HG03354 (cell line): Measurements from ENCODE around the gene GREM1.

ENCODE experiments used
- ATAC-seq: cut with Tn5 transposase; IDR thresholded peaks from one replicate; pipeline ENCODE4 v1.9.1; 2021; ENCODE audit warnings: mild to moderate bottlenecking; ENCODE audit not compliant: unreplicated experiment, poor library complexity, severe bottlenecking

The GREM1 gene

DNA sequence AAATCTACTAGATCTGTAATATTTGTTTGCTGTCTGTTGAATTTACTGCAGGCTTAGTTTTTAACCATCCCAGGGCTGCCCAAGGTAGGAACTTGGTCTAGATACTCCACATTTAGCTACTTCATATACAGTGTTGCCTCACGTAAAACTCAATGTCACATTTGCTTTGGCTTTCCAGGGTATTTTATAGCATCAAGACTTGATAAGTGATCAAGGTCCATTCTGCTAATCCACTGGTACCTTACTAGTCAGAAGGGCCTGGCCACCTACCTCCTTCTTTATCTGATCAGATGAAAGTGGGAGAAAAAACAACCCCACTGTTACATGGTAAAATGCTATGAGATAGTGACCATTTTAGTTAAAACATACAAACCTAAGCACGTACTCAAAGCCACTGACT, 25.5 kb upstream of the GREM1 start:
- ATAC-seq = no peak

DNA sequence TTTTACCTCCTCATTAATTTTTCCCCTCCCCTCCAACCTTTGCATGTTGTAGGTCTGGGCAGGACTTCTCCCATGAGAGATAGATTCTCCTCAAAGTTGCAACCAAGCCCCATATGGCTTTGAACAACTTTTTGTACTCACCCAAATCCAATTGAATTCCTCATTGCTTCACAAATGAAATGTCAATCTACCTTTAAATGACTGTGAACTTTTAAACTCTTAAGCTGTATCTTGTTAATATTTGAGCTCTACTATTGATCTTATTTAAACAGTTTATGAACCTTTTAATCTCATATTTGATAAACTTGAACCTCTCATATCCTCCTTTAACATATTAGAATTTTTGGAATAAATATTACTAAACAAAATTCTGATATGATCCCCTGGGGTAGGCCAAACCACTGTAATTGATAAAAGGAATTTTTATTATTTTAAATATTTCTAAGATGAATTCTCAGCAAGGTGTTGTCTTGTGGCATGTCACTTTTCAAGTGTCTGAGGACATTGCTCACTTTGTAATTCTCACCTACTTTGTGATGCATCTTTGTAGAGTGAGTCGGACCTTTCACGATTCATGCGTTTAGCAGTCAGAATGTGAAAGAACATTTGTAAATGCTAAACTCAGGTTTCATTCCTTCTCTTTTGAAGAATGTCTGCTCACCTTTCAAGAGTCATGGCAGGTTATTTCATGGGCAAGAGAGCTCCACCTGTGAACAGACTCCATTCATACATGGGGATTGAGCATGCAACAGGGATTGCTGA, 23.4 kb upstream of the GREM1 start:
- no peak for ATAC-seq

DNA sequence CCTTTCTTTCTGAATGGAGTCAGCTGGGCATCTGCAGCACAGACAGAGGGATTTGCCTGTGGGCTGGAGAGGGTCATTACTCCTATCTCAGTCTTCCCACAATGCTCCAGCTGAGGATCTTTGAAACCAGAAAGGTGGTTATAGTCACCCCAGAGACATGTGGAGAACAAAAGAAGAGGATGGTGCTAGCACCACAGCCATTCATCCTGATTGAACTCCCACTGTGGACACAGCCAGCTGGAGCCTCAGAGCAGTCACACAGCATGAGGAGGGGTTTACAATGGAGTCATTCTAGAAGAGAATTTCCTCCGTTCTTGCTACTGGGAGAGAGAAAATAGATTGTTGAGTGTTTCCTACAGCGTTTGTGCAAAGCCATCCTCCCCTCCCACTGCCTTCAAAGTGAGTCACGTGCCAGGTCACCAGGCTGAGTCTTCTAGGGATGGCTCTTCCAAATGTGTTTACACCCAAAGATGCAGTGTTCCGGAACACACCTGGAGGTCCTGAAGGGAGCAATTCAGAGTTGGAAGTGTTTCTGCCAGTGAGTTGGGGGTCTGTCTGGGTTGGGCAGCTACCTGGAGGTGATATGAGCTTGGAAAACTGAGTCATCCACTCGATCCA, 18.9 kb upstream of the GREM1 start:
- no peak for ATAC-seq

DNA sequence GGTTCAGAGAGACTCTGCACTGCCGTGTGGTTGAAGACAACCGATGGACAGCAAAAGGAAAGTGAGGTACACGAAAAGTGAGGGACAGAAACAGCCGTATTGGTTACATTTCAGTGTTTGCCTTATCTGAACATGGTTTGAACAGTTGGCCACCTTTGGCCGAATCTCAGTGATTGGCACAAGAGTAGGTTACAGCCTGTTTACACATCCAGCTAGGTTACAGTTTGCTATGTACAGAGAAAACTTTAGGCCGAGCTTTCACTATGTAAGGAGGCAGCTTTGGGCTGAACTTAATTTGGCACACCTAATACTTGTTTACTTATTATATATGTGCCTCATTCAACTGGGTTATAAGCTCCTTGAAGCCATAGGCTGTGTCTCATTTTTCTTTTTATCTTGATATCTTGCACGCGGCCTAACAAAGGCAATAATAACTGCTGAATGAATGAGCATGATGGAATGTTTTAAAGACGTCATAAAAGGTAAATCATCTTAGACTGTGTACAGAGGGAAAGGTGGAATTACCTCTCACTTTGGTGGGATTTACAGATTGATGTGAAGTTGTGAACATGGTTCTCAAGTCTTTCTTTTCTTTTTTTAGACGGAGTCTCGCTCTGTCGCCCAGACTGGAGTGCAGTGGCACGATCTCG, 17.2 kb upstream of the GREM1 start:
- ATAC-seq = no peak

DNA sequence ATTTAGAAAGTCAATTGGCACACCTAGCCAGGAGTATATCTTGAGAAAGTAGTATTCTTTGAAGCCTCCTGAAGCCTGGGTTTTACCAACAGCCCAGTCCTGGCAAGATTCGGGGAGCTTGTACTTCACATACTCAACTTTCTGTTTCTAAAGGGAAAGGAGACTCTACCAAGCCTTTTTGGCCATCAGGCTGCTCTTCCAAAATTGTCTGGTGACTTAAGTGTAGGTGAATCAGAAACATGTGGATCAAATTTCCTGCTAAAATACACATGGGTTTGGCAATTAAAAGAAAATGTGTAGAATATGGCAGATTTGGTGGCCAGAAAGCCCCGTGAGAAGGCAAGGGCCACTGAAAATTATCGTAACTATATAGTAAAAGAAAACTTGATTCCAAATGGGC, 15.9 kb upstream of the GREM1 start:
- ATAC-seq = no peak

DNA sequence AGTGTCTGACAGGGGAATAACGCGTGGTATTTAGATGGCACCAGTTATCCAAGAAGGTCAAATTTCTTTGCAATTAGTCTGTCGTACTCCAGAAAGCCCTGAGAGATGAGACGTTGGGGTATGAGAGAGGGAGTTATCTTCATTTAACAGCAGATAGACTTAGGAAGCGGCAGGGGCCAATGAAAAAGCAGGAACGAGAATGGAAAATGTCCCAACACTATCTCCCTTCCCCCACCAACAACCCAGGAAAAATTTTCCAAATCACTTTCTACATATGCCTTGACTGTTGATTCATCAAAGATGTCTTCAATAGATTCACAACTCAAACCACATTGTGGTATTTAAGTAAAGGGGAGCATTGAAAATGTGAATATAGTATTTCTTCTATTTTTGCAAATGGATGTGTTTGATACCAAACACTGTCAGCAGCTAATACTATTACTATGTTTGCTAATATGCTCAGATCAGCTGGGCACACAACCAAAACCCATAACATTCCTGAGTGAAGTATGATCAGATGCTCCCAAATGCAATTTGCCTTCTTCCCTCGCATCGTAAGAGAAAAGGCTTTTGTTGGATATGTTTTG, 13.3 kb upstream of the GREM1 start:
- ATAC-seq = no peak

DNA sequence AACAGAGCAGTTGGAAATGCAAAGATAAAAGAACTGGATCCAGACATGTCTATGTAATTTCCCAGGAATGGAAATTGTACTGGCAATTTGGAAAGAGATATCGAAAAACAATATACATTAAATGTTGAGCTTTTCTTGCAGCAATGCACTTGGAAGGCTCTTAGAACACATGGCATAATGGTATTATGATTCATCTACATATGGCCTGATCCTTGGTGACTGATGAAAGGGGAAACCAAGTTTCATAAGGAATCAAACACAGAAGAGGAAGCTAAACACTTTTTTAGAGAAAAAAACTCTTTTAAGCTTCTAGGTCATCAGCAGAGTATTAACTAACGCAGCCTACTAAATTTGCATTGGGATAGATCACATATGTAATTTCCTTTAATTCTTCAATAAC, 12.4 kb upstream of the GREM1 start:
- no peak for ATAC-seq

DNA sequence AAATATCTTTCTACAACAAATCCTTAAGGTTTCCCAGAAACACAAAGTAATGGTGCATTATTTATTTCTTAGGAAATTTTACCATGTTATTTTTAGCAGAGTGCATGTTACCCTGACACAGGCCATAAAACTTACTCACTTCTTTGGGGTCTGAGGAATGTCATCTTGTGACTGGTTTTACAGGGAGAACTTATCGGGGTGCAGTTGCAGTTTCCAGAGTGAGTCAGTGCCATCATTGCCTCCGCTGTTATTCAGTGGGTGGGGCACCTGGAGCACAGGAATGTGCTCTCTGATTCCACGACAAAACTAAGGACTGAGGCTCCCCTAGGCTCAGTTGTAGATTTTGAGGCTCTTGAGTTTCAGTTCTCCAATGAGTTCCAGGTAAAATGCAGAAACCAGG, 11.1 kb upstream of the GREM1 start:
- ATAC-seq = no peak

DNA sequence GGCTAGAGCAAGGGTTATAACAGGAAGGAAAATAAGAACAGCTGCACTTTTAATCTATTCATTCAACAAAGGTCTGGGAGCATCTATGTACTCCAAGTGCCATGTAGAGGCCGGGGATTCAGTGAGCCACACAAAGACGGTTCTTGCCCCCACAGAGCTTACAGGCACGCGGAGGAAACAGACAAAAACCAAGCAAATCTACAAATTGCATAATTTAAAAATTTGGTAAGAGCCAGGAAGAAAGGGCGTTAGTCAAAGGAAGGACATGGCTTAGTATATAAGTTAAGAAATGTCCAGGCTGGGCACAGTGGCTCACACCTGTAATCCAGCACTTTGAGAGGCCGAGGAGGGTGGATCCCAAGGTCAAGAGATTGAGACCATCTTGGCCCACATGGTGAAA, 10.4 kb upstream of the GREM1 start:
- no peak for ATAC-seq

DNA sequence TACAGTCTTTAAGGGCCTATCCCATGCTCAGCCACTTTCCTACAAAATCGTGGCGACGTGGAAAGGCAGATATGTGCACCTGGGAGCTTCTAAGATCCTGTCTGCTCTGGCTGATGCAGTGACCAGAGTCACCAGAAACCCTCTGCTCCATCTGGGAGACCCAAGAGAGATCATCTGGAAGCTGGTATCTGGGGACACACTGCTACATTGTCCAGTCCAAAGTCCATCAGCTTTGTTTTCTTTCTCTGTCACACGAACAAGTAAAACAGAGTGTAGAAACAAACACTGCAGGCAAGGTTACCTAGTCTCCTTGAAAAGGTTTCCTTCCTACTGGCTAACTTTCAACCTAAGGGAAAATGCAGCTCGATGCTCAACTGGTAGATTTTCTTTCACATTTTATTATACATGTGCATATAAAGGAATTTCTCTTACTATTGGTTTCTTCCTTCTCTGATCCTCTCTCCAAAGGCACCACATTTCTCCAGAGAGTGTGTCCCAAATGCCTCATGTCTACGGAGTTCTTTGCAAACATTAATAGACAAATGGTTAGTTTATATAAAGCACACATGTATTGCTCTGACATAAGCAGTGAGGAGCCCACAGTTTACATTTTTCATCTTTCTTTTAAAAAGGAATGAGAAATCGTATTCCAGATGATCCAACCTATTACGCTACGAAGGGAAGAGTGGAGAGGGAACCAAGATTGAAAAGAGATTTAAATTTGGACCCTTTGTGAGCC, 8.3 kb upstream of the GREM1 start:
- no peak for ATAC-seq

DNA sequence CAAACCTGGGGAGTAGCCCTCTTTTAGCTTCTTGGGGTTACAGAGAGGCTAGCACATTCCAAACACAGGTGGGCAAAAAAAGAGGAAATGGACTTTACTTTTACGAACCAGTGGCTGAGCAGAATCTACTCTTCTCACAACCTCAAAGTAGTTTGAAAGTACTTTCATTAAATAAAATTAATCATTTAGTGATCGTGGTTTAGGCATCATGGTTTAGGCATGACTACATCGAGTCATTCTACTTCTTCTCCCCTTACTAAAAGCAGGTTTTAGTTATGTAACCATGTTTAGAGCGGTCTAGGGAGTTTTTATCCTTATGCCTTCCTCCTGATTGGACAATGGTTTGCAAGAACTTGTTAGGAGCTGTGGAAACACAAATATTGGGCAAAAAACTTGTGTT, 2.5 kb upstream of the GREM1 start:
- ATAC-seq = peak; percentile 76

DNA sequence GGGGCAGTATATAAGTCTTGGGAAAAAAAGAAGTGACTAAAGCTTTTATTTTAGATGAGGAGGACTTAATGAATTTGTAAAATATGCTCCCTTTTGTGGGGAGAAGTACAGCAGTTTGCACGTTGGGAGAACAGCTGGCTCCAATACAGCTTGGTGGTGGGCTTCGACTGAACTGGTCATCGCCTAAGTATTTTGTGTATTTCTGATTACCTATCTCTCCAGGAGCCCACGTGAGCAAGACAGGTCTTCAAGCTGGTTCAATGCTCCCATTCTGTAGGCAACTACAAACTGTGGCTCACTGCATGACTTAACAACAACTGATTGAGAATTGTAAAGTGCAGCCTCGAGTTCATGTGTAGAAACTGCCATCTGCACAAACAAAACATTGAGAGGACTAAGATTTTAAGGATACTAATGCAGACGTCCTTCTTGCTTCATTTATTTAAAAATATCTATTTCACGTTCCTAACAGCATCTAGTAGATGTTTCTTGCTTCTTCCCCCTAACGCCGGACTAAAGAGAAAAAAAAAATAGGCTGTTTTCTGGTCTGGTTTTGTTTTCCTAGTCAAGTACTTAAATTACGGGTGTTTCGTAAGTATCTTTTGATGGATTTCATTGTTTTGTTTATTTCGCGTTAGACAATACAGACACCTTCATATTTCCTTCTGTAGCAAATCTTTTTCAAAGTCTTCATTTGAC, 1.4 kb upstream of the GREM1 start:
- ATAC-seq = no peak

DNA sequence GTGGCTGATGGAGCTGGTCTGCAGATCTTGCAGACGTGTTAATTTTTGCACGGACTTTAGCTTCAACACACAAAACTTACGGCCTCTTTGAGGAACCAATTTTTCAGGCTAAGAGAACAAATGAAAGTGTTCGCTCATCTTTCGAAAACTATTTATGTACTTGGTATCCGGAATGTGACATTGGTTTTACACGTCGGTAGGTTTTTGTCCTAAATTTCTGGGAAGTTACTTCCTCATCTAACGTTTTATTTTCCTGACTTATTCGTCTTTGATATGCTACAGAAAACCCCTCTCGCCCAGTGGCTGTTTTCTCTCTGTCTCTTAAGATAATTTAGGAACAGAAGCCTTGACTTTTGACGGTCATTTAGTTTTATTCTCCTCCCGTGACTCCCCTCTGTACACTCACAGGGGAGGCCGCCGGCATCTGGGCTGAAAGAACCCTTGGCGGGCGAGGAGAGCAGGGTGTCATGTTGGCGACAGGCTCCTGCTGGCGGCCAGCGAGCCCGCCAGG, 834 bp upstream of the GREM1 start:
- ATAC-seq = no peak

DNA sequence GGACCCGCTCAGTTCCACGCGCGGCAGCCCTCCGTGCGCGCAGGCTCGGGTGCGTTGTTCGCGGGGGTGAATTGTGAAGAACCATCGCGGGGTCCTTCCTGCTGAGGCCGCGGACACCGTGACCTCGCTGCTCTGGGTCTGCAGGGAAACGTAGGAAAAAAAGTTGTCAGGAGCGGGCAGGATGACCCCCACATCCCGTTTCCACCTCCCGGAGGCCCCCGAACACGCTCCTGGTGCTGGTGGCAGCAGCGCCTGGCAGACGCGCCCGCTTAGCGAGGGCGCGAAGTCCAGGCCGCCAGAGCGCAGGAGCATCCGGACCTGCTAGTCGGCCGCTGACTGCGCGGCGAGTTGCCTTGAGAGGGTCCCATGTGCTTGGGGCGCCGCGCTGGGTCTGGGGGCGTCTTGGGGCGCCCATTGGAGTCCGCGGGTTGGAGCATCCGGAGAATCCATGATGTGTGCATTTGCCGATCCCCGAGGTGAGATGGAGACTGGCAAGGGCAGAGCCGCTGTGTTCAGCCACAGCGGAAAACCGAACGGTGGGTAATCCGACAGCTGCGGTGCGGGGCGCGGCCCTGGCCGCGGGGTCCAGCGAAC, 520 bp downstream of the GREM1 start:
- ATAC-seq = no peak

DNA sequence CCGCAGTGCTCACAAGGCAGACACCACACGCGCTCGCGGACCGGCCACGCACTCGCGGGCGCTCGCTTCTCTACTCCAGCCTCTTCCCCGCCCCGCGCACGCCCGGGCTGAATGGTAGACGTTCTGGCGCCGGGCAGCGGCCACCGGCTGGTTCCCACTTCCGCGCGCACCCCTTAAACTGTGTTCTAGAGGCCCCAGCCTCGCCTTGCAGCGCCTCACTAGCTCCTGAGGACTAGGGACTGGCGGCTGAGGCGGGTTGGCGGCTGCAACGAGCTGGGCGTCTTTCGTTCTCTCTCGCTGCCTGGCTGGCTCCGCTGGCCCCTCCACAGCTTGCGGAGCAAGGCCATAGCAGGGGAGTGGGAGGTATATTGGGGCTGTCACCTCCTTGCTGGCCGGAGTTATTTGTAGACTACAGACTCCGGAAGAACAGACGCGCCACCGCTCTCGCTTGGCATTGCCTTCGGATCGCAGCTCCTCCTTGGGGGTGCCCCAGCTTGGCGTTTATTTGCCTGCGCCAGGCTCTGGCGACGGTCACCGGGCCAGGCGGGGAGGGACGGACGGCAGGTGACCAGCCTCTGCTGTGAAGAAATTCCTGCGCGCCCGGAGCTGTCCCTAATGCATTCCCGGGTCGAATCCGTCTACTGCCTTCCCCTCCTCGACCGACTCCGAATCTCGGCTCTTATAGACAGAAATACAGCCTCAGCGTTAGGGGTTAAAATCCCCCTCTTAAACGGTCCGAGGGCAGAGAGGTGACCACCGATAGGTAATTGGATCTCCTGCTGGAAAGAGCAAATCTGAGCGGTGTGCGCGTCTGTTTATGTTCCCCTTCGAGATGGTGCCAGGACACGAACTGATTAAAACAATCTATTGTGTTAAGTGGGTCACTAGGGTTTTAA, 1.3 kb downstream of the GREM1 start:
- no peak for ATAC-seq

DNA sequence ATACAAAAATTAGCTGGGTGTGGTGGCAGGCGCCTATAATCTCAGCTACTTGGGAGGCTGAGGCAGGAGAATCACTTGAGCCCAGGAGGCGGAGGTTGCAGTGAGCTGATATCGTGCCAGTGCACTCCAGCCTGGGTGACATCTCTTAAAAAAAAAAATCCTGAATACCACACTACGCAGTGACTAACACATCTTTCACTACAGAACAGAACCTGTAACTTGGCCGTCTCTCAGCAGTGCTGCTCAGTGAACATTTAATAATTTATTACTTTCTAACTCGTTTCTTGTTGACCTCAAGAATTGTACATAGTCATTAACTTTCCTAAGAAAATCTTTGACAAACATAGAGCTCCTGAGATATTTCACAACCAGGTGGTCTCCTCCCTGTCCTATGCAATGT, 3.8 kb downstream of the GREM1 start:
- no peak for ATAC-seq

DNA sequence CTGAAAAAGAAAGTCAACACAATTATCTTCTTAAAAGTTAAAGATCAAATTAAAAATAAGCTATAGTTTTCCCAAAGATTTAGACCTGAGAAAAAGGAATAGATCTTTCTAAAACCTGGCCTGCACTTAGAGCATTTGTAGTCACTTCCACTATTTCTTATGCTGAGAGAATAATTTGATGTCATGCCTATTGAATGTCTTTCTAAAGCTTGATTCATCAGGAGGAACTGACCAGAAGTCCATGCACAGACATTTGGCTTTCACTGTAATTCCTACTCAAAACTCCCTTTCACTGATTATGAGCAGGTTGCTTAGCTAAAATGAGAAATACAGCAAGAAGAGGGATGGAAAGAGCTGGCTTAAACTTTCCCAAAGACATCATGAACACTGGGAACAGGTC, 4.3 kb downstream of the GREM1 start:
- ATAC-seq = no peak
